IMR-90 (cell line): ENCODE data around the gene TDRD3.

Experiments used
- CEBPB ChIP-seq: IDR thresholded peaks from 2 replicates; pipeline ENCODE4 v1.6.1; 2012; ENCODE audit warnings: low read depth, low read length, improper control_type of control experiment
- CHD1 ChIP-seq: IDR thresholded peaks from 2 replicates; pipeline ENCODE4 v1.6.1; 2012; ENCODE audit warnings: low read depth, low read length, improper control_type of control experiment
- CTCF ChIP-seq: conservative IDR thresholded peaks from 2 replicates; pipeline ENCODE4 v1.5.1; 2012; ENCODE audit warnings: mild to moderate bottlenecking, low read depth, low read length, improper control_type of control experiment
- FOS ChIP-seq: fragments of 150-350 bp; IDR thresholded peaks from 2 replicates; pipeline ENCODE4 v1.6.1; 2016; ENCODE audit warnings: low read depth, low read length
- MAFK ChIP-seq: IDR thresholded peaks from 2 replicates; pipeline ENCODE4 v1.6.1; 2012; ENCODE audit warnings: low read depth, low read length, improper control_type of control experiment
- POLR2A ChIP-seq: IDR thresholded peaks from 2 replicates; pipeline ENCODE4 v1.6.1; 2012; ENCODE audit warnings: mild to moderate bottlenecking, low read depth, low read length
- RAD21 ChIP-seq: IDR thresholded peaks from 2 replicates; pipeline ENCODE4 v1.6.1; 2012; ENCODE audit warnings: low read length, improper control_type of control experiment
- RCOR1 ChIP-seq: IDR thresholded peaks from 2 replicates; pipeline ENCODE4 v1.6.1; 2012; ENCODE audit warnings: mild to moderate bottlenecking, low read length, improper control_type of control experiment; ENCODE audit not compliant: insufficient replicate concordance
- RFX5 ChIP-seq: IDR thresholded peaks from 2 replicates; pipeline ENCODE4 v1.8.0; 2012; ENCODE audit warnings: low read depth, mild to moderate bottlenecking, low read length, moderate library complexity
- SMC3 ChIP-seq: fragments of 150-350 bp; IDR thresholded peaks from 2 replicates; pipeline ENCODE4 v1.6.1; 2016; ENCODE audit warnings: low read depth, mild to moderate bottlenecking, antibody characterized with exemption, low read length, moderate library complexity
- TF ChIP-seq, protein P1 (sequence below): fragments of 150-350 bp; IDR thresholded peaks from 2 replicates; pipeline ENCODE4 v1.6.1; 2016; ENCODE audit warnings: low read depth, mild to moderate bottlenecking, low read length, moderate library complexity, borderline replicate concordance

GRCh38 chr13:60482012-60482411, 85.0 kb downstream of the TDRD3 start:
- TF ChIP-seq SMC3 (no peak), CTCF (no peak), RFX5 (no peak), POLR2A (no peak), RCOR1 (no peak), FOS (no peak), MAFK (no peak), RAD21 (no peak), CEBPB (no peak), CHD1 (no peak)
- TF ChIP-seq, protein P1, sequence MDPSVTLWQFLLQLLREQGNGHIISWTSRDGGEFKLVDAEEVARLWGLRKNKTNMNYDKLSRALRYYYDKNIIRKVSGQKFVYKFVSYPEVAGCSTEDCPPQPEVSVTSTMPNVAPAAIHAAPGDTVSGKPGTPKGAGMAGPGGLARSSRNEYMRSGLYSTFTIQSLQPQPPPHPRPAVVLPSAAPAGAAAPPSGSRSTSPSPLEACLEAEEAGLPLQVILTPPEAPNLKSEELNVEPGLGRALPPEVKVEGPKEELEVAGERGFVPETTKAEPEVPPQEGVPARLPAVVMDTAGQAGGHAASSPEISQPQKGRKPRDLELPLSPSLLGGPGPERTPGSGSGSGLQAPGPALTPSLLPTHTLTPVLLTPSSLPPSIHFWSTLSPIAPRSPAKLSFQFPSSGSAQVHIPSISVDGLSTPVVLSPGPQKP = no peak
